CD4-positive, alpha-beta T cell treated with Interleukin-6 at 100 ng/mL for 8 hours (primary cell): Measurements from ENCODE around the gene ABHD12.
"Not testable (repeated sequence)": the region's sequence is repeated elsewhere in the genome, so short reads cannot be mapped to it uniquely, and the experiment has no call there.

Experiments used
- DNase-seq: peaks from one replicate; pipeline ENCODE4 v3.0.0-alpha.2; 2020; ENCODE audit warnings: mixed read lengths, low spot score

Gene ABHD12

DNA sequence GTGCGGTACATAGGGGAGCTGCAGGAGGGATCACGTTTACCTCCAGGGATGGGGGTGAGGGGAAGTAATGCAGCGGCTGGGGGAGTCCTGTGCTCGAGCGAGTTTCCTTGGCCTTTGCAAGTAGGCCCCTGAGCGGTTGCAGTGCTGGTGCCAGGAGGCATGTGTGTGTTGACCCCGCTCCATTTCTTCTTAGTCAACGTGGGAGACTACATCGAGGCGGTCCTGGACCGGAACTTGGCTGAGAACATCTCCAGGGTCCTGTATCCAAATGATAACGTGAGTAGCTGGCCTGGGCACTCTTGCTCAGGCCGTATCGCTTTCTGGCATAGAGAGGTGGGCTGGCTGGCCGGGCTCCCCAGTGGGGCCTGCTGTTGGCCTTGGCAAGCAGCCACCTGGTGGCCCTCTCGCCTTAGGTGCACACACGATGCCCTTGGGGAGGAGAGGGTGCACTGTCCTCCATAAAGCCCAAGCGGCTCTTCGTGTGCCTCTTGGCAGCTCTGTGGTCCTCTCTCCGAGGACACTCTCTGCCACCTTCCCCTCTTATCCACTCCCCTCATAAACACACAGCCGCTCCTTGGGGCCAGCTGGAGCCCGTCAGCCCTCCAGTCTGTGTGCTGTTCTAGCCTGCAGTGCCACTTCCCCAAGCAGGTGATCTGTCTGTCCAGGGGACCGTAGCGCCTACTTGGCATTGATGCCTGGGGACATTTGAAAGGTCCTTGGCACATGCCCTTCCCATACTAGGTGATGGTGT is 113.4 kb downstream of the ABHD12 start:
- no peak for DNase-seq

DNA sequence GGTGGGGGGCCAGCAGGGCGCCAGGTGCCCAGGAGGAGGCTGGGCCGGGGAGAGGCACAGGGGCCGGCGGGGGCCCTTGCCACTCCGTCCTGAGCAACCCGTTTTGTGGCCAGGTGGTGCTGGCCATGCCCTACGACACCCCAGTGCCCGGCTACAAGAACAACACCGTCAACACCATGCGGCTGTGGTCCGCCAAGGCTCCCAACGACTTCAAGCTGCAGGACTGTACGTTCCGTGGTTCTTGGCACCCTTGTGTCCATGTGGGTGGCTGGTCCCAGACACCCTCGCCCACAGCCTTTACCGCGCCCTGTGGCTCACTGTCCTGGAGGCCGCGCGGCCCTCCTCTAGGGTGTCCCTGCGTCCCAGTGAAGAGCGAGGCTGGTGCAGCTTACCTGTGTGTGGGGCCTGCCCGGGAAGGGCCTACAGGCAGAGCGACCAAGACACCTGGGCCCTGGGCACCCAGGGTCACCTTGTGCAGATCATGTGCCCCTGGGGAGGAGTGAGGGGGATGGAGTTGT is 114.0 kb downstream of the ABHD12 start:
- DNase-seq: no peak

DNA sequence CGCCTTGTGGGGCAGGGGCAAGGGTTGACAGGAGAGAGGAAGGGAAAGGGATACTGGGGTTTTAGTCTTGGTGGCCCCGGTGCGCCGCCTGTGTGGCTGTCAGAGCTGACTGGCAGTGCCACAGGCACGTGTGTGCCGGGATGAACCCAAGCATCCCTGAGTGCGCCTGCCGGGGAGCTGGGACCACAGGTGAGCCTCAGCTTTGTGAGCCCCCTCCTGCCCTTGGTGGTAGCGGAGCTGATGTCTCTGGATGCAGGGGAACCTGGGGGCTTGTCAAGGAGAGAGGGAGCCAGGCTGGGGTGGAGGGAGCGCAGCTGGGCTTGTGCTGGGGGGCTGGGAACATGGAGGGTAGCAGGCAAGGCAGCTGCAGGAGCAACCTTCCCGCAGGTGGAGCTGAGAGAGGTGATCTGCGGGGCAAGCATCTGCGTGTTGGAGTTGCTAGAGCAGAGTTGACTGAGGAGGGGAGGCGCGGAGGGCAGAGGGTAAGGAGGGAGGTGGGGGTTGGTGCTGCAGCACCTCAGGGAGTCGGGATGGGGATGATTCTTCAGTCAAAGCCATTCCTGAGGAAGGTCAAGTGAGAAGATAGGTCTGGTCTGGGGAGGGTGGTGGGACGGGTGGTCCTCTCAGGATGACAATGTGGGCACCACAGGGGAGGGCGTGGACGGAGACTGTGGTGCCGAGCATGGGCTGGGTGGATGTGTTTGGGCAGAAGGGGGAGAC is 114.7 kb downstream of the ABHD12 start:
- DNase-seq: no peak

DNA sequence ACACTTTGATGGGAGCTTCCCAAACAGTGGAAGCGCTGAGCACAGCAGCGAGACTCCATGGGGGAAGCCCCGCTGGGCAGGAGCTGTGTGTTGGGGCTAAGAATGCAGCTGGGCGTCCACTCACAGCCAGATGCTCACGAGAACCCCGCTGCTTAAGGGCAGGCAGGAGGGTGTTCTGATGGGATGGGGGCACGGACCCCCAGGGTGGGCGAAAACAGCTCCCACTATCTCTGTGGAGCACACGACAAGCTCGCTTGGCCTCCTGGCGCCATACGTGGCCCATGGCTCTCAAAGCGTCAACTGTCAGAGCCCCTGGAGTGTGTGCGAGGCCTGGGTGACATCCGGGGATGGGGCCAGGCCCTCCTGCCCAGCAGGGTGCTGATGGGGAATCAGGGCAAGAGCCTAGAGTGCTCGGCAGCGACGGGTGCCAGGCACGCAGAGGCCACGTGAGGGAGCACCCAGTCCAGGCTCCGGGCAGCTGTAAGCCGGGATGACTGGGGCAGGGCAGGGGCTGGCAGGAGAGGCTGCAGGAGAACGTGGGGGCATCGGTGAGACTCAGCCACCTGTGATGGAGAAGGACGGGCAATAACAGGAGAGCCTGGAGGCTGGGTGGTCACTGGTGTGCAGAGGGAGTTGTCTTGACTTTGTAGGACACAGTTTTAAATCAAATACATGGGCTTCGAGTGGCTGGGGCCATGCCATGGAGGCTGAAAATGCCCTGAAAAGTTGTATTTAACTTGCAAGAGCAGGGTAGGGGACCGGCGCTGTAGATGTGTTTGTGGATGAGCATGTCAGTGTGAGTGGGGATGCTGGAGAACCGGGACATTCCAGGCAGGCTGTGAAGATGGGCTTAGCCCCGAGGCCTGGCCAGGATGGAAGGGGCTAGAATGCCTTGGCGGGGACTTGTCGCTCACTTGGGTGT is 115.5 kb downstream of the ABHD12 start:
- DNase-seq: no peak

DNA sequence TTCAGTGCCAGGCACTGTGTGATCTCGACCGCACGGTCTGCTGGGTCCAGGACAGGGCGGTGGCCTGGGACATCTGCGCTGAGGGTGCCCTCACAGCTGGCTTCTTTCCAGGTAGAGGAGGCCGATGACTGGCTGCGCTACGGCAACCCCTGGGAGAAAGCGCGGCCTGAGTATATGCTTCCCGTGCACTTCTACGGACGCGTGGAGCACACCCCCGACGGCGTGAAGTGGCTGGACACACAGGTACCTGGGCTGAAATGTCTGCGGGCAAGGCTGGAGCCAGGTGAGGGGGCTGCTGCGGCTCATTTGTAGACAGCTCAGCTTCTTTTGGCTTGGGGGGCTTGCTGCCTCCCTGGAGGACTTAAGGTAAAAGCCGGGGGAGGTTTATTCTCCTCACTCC is 116.2 kb downstream of the ABHD12 start:
- DNase-seq: no peak

DNA sequence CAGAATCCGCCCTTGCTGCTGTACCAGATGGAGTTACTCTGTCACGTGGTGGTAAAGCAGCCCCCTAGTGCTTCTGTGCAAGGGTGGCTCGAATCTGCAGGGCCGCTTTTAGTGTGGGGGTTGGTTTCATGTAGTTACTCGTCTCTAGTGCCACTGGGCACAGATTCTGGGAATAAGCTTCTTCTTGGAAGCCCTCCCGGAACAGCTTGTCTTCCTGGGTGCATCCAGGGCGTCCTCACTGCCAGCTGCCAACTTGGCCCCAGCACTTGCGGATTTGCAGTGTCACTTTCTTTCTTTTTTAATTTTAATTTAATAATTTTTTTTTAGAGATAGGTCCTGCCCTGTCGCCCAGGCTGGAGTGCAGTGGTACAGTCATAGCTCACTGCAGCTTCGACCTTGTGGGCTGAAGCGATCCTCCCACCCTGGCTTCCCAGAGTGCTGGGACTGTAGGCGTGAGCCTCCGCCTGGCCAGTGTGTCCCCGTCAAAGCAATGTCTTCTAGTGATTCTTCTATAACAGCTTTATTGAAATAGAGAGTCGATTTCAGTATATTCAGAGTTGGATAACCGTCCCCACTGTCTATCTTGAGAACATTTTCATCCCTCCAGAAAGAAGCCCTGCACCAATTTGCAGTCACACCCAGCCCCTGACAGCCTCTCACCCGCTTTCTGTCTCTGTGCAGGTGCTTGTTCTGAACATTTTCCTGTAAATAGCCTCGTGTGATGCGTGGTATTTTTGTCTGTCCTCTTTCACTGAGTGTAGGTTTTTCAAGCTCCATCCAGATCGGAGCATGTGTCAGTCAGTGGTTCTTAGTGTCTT is 116.9 kb downstream of the ABHD12 start:
- no peak for DNase-seq

DNA sequence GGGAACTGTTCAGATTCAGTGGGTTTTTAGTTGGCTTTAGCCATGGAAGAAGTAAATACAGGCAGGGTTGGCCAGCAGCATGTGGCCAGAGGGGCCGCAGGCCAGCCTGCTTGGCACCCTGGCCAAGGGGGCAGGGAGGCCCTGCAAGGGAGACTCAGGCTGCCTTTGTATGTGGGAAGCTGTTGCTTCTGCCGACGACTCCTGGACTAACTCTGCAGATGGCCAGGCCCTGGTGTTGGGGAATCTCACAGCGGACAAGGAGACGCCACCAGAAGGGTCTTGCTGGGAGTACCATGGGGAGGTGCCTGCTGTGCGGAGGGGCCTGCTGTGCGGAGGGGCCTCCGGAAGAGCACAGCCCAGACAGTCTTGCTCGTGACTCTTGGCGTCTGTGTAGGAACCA is 117.6 kb downstream of the ABHD12 start:
- DNase-seq: no peak

DNA sequence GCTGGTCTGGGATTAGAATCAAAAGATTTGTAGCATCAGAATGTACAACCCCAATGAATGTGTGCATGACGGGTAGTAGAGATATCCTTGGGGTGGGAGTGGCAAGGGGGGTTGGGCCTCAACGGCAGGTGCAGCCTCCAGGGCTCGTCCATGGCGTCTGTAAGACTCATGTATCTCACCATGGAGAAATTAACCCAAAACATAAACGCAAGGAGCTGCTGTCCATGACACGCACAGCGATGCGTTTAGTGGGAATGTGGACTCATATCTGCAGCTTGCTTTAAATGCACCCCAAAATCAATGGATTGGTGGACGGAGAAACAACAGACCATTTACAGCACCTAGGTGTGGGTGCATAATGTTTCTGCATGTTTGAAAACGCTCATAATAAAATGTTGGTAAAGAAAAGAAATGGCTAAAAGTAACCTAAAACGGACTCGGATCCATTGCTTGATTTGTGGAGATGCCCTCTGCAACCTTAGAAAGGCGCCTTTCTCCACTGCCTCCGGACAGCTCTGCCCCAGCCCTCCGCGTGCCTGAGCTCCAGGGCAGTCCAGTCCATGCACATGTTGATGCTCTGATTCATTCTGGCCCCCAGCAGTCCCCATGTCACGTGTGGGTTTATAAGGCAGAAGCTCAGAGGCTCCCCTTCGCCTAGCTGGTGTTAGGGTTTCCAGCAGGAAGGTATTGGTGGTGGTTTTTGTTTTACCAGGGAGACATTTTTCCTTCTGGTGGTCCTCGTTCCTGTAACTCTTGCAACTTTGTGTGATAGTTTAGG is 118.2 kb downstream of the ABHD12 start:
- DNase-seq: no peak

DNA sequence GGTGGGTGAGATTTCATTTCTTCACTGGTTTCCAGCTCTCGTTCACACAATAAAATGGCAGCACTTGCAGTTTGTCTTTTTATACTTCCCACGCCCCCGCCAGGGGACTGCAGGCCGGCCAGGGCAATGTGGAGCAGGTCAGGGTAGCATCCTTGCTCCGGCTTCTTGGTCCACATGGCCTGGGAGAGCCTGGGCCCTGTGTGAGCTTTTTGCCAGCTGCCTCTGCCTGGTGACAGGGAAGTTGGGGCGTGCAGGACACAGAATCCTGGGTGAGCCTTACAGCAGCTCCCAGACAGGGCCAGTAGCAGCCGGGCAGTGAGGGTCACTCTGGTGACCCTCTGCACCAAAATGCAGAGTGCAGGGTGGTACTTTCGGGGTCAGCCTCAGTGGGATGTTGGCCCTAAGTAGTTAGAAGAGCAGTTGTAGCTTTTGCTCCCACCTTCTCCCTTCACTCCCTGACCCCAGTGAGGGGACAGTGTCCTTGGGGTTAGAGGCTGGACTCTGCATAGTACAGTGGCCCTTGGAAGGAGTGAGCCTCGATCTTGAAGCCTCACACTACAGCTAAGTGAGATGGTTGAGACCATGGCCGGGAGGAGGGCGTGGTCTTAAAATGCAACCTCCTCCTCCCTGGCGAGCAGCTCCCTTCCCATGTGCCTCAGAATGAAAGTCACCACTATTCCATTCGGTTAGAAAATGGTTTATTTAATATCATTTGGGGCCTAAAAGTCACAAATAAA is 119.0 kb downstream of the ABHD12 start:
- no peak for DNase-seq

DNA sequence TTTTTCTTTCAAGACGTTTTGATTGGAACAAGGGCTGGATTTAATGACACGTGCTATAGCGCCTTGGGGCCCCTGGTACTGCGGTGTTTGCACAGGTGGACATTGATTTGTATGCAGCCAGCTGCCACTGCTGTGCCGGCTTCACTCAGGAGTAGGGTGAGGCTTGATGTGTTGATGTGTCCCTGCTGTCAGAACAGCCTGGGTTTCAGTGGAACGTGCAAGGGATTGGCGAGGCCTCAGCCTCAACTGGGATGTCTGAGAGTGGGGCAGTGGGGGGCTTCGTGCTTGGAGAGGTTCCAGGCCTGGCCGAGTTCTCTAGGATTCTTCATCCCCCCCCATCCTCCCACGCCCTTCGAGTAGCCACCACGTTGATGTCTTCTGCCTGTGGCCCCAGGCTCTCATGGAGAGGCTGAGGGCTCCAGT is 119.8 kb downstream of the ABHD12 start:
- DNase-seq: no peak

DNA sequence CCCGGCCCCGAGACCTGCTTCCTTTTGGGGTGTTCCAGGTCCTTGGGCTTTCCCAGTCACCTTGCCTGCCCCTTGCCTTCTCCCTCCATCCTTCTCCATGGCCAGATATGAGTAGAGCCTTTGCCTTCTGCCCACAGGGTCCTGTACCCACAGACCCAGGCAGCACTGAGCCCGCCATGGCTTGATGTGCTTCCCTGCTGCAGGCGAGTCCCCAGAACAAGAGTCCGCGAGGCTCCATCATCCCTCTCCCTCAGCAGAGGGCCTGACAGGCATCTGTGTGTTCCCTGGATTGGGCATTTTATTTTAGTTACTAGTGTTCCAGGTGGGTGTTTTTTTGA is 120.8 kb downstream of the ABHD12 start:
- no peak for DNase-seq

DNA sequence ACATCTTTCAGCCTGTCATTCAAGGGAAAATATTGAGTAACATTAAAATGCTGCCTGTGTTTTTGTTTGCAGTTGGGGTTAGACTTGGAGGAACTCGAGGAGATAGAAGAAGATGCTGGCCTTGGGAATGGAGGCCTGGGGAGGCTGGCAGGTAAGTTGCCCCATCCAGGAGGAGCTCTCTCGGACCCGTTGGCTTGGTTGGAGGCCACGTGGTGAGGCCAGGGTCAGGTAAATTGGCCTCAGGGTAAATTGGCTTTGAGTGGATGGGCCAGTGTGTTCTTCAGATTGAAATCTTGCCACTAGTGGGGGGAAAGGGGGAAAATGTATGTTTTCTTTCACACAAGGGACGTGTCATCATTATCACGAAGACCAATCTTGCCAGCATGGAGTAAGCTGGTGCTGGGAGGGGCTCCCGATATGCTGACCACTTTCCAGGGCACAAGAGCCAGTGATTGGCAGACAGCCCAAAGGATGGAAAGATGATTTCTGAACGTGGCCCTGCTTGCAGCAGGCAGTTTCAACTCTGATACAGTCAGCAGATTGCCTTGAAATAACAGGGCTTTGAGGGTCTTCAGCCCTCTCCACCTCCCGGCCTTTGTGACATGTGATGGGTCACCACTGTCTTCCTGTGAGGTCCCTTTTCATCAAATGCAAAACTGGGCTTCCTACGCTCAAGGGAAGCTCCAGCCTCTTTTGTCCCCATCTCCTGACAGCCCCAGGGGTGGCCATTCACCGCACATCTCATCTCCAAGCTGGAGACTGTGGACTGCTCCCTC is 121.4 kb downstream of the ABHD12 start:
- no peak for DNase-seq

DNA sequence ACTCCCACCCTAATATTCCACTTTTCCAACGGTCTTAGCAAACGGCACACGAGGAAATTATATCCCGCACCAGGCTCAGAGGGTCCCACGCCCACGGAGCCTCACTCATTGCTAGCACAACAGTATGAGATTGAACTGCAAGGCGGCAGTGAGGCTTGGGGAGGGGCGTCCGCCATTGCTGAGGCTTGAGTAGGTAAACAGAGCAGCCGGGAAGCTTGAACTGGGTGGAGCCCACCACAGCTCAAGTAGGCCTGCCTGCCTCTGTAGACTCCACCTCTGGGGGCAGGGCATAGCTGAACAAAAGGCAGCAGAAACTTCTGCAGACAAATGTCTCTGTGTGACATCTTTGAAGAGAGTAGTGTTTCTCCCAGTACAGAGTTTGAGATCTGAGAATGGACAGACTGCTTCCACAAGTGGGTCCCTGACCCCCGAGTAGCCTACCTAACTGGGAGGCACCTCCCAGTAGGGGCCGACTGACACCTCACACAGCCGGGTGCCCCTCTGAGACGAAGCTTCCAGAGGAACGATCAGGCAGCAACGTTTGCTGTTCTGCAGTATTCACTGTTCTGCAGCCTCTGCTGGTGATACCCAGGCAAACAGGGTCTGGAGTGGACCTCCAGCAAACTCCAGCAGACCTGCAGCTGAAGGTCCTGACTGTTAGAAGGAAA is 129.7 kb downstream of the ABHD12 start:
- not testable (repeated sequence) for DNase-seq

DNA sequence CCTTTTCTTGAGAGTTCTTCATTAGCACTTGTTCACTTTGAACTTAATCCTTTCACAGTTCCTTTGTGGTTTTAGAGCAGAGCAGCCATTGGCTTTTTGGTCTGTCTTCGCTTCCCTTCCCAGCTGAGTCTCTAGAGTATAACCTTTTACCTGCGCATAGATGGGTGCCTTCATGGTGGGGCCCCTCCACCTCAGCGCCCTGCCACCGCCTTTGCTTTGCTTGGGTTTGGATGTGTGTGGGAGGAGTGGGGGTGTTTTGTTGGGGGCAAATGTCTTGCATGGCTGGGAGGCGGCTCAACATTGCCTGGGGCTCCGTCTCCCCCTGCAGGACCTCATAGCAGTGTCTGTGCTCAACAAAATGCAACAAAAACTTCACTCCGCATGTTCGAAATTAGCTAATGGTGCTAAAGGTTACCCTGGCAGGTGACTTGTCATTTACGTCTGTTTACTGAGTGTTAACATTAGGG is 130.8 kb downstream of the ABHD12 start:
- no peak for DNase-seq

DNA sequence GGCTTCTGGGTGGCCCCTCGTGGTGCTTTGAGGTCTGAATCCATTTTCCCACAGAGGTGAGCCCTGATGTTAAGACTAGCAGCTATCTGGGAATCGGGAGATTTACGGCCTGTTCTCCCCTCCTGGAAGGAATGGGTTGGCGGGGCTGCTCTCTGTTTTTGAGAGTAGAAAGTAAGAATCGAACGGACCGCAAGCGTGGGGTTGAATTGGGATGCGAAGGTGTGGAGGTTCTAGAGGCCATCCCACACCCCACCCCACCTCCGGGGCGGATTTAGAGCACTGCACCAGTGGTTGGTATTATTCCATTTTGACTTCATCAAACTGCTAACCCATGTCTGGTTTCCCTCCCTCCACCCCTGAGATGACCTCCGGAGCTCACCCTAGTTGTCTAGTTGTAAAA is 131.3 kb downstream of the ABHD12 start:
- no peak for DNase-seq

DNA sequence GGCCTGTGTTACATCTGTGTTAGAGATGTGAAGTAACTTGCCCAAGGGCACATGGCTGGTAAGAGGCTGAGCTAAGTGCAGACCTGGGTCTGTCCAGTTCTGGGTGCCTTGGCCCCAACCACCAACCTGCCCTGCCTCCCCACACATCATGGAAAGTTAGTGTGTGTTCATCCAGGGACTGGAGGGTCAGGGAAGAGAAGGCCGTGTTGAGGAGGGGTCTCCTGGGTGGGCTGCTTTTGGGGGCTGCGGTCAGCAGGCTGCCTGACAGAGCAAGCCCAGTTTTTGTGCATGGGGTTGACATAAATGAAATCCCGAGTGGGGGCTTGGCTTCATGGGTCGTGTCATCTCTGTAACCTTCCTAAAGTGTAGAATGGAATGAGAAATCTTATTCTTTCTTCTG is 131.8 kb downstream of the ABHD12 start:
- no peak for DNase-seq

DNA sequence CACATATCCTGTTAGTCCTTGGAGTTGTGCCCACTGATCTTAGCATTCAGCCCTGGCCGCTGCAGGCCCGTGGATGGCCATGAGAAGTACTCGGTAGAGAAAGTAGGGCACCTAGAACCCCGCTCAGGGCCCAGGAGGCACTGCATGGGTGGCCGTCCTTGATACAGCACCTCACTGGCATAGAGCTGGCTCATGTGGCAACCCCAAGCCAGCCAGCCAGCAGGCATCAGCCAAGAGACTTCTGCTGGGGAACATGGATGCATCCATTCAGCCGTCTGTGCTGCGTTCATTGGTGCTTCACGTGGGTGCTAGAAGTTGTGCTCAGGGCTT is 132.2 kb downstream of the ABHD12 start:
- no peak for DNase-seq

DNA sequence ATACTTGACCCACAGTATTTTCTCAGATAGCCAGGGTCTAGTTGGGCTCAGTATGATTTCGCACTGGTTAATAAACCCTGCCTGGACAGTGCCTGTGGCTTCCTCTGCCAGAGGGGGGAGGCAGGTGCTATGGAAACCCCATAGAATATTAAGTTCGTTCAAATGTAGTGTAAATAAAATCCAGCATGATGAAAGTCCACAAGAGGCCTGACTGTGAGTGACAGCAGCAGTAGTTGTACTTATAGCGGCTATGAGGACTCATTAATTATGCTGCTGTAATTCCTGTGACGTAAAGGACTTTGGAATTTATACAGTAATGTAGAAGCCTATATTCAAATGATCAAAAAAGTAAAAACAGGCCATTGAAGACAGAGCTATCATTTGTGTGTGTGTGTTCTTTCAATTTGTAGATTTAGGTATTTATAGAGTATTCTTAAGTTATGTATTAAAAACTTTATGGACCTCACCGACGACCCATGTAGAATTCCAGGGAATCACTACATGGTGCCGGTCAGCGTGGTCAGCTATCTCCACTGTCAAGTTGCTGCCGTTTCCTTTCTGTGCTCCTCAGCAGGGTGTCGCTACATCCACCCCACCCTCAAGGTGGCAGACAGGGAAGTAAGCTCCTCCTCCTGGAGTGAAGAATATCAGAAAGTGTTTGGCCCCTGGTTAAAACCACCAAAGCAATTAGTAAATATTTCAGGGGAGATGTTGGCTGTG is 132.7 kb downstream of the ABHD12 start:
- DNase-seq: no peak
